COLO829 (cell line): ENCODE results near the gene SOX6.

Experiments
- DNase-seq: peaks from one replicate; pipeline ENCODE4 v3.0.0; 2012; ENCODE audit warnings: low spot score

The SOX6 gene

GRCh38 chr11:15958910-15959309 lies 397.4 kb downstream of the SOX6 start:
- DNase-seq = no peak

- DNase-seq = no peak
Measured at GRCh38 chr11:15957234-15957633, 399.1 kb downstream of the SOX6 start.

- DNase-seq = no peak
Measured at GRCh38 chr11:15956302-15956701, 400.0 kb downstream of the SOX6 start.

GRCh38 chr11:15955595-15955994 lies 400.8 kb downstream of the SOX6 start:
- no peak for DNase-seq

- no peak for DNase-seq
Measured at GRCh38 chr11:15947681-15948648, 408.4 kb downstream of the SOX6 start.

- no peak for DNase-seq
Measured at GRCh38 chr11:15945726-15946125, 410.6 kb downstream of the SOX6 start.

- DNase-seq = no peak
Measured at GRCh38 chr11:15944460-15944859, 411.9 kb downstream of the SOX6 start.

GRCh38 chr11:15943418-15944197 lies 412.7 kb downstream of the SOX6 start:
- no peak for DNase-seq

- DNase-seq = no peak
Measured at GRCh38 chr11:15942936-15943335, 413.4 kb downstream of the SOX6 start.

GRCh38 chr11:15942126-15942525 lies 414.2 kb downstream of the SOX6 start:
- no peak for DNase-seq

- DNase-seq = no peak
Measured at GRCh38 chr11:15941206-15941770, 415.1 kb downstream of the SOX6 start.

- no peak for DNase-seq
Measured at GRCh38 chr11:15940462-15941205, 415.7 kb downstream of the SOX6 start.

- no peak for DNase-seq
Measured at GRCh38 chr11:15938983-15939382, 417.4 kb downstream of the SOX6 start.

GRCh38 chr11:15938121-15938611 lies 418.2 kb downstream of the SOX6 start:
- no peak for DNase-seq

GRCh38 chr11:15937601-15938120 lies 418.7 kb downstream of the SOX6 start:
- DNase-seq = no peak

- DNase-seq = no peak
Measured at GRCh38 chr11:15936011-15936410, 420.3 kb downstream of the SOX6 start.

- DNase-seq = no peak
Measured at GRCh38 chr11:15935373-15935772, 421.0 kb downstream of the SOX6 start.

GRCh38 chr11:15933886-15934625 lies 422.3 kb downstream of the SOX6 start:
- no peak for DNase-seq

GRCh38 chr11:15932417-15932816 lies 423.9 kb downstream of the SOX6 start:
- DNase-seq = no peak

GRCh38 chr11:15931497-15931896 lies 424.8 kb downstream of the SOX6 start:
- DNase-seq = no peak
